Spleen (tissue), 11 donors: ENCODE measurements around the gene METAP2. TPM values are rescaled to one million over a fixed set of nuclear protein-coding genes. Genes with fewer than 3 reads are reported as not detected.

Experiments
- DNase-seq: peaks from one replicate; pipeline ENCODE4 v3.0.0-alpha.2; 2020
- H3K27ac ChIP-seq, 8 donors: fragments of 200-600 bp; sonication (generic) in 7 of 8; 1 replicate in 4 of 8; 2 replicates in 4 of 8; pipeline versions ENCODE4 v1.5.0 to v1.8.0; 2016 to 2021; ENCODE audit warnings: inconsistent platforms in 4 of 8, mild to moderate bottlenecking in 4 of 8, moderate library complexity in 1 of 8
- H3K27me3 ChIP-seq, 7 donors: fragments of 200-600 bp; sonication (generic) in 6 of 7; replicated peaks in 1 of 7; 1 replicate in 4 of 7; 2 replicates in 3 of 7; pipeline versions ENCODE4 v1.5.0 to v1.8.0; 2016 to 2021; ENCODE audit warnings: inconsistent platforms in 3 of 7, mild to moderate bottlenecking in 1 of 7
- H3K36me3 ChIP-seq, 6 donors: fragments of 200-600 bp; sonication (generic) in 5 of 6; 1 replicate in 4 of 6; 2 replicates in 2 of 6; pipeline versions ENCODE4 v1.5.0 to v1.8.0; 2016 to 2021; ENCODE audit warnings: inconsistent platforms in 2 of 6
- H3K4me1 ChIP-seq, 6 donors: fragments of 200-600 bp; sonication (generic) in 5 of 6; 1 replicate in 3 of 6; 2 replicates in 3 of 6; pipeline versions ENCODE4 v1.5.0 to v1.8.0; 2016 to 2021; ENCODE audit warnings: inconsistent platforms in 3 of 6
- H3K4me3 ChIP-seq, 8 donors: fragments of 200-600 bp; sonication (generic) in 7 of 8; 1 replicate in 4 of 8; 2 replicates in 4 of 8; pipeline versions ENCODE4 v1.5.0 to v1.8.0; 2016 to 2021; ENCODE audit warnings: inconsistent platforms in 4 of 8, mild to moderate bottlenecking in 4 of 8, moderate library complexity in 2 of 8
- H3K9me3 ChIP-seq, 8 donors: fragments of 200-600 bp; sonication (generic) in 7 of 8; 1 replicate in 4 of 8; 2 replicates in 4 of 8; pipeline versions ENCODE4 v1.5.0 to v1.8.0; 2016 to 2021; ENCODE audit warnings: inconsistent platforms in 4 of 8
- CTCF ChIP-seq, 11 experiments: fragments of 200-600 bp in 7 of 11; fragments of 450-650 bp in 4 of 11; sonication (generic) in 4 of 11; IDR thresholded peaks in 8 of 11; conservative IDR thresholded peaks in 3 of 11; 1 replicate in 7 of 11; 2 replicates in 4 of 11; pipeline versions ENCODE4 v1.4.0 to v1.8.0; 2016 to 2021; ENCODE audit warnings: antibody characterized with exemption in 11 of 11, inconsistent platforms in 4 of 11, mild to moderate bottlenecking in 1 of 11
- POLR2A ChIP-seq, 3 donors: fragments of 450-650 bp; IDR thresholded peaks; one replicate each; pipeline ENCODE4 v1.5.1; 2017; ENCODE audit warnings: antibody characterized with exemption in 3 of 3, mild to moderate bottlenecking in 1 of 3
- POLR2AphosphoS5 ChIP-seq, 3 donors: sonication (generic); formaldehyde crosslinking; IDR thresholded peaks; one replicate each; pipeline ENCODE4 v1.5.1; 2017; ENCODE audit warnings: antibody characterized with exemption in 3 of 3
- WGBS, 5 donors: extraction: QIAGEN DNeasy Blood & Tissue Kit in 3 of 5; methylation state at CpG; one replicate each; pipeline versions ENCODE4 v1.1.5 to v1.1.7; 2013 to 2018; 5-methylcytosine and 5-hydroxymethylcytosine counted together
- intact Hi-C: fragments of 100-400 bp; cut with DNase I; formaldehyde crosslinking; loops from one replicate; pipeline ENCODE4 v1.15.0; 2023; ENCODE audit warnings: low total_unique reads
- polyA plus RNA-seq, 3 donors: library from polyadenylated mRNA; stranded (reverse); fragments of 200-250 nt; gene quantifications; one replicate each; pipeline ENCODE4 v1.2.1, GENCODE V29; 2013
- total RNA-seq, 7 donors: library from RNA; depleted of rRNA in 3 of 7; stranded (reverse); fragments of >200 nt in 3 of 7; fragmentation: NEBNext Ultra II Directional in 4 of 7; extraction: Animal tissue kit (Norgen Biotek cat#: 25700) in 4 of 7; gene quantifications; one replicate each; pipeline versions ENCODE4 v1.1.0 to v1.2.1, GENCODE V29; 2016 to 2021
- donor health status: healthy with polysubstance abuse.
- donor health status: DM: no; HTN: no; CAD: no; lungs with moderate emphysema.
- donor health status: DM: no; HTN: no; CAD: no.
- donor health status: Bipolar disorder and iron deficiency.
- donor health status: healthy.
- donor health status: DM: no; HTN: no; CAD: no.
- donor health status: DM: yes; HTN: yes; CAD: no.

The METAP2 gene
- total and polyA plus RNA-seq, 10 donors, result 29.8 to 69.2 (median 45.7) TPM

- Histone ChIP-seq H3K36me3 (no peaks in the 10 kb centered on the region), H3K4me1 (peaks cover 0 to 6% (median 0%) of the 10 kb centered on the region in 6 donors), H3K27ac (no peak overlapping the region), H3K4me3 (no peak overlapping the region), H3K9me3 (no peaks in the 10 kb centered on the region), H3K27me3 (no peaks in the 10 kb centered on the region)
- 73 to 89% (median 80%) methylated on average over 4 of the region's 4 CpGs for WGBS, 5 donors
- no peak for TF ChIP-seq CTCF (IDR thresholded peaks at IDR 0.05 in 8 of 11, conservative IDR thresholded peaks at IDR 0.05 in 3 of 11)
- TF ChIP-seq POLR2A (IDR thresholded peaks at IDR 0.05), result no peak
- no peak for TF ChIP-seq POLR2AphosphoS5 (IDR thresholded peaks at IDR 0.05)
- no peak for DNase-seq
- intact Hi-C loops, result loop anchor here (5.0 kb wide), 1 partner anchor 417 kb away; no protein-coding TSS in a partner anchor
Observed at GRCh38 chr12:95533985-95534384, 60.0 kb downstream of the METAP2 start.

GRCh38 chr12:95538006-95538405 lies 64.1 kb downstream of the METAP2 start:
- no peak for DNase-seq
- Histone ChIP-seq H3K9me3 (no peaks in the 10 kb centered on the region), H3K4me3 (no peak overlapping the region), H3K4me1 (peaks cover 0 to 6% (median 0%) of the 10 kb centered on the region in 6 donors), H3K27me3 (no peaks in the 10 kb centered on the region), H3K27ac (no peak overlapping the region), H3K36me3 (no peaks in the 10 kb centered on the region)
- TF ChIP-seq POLR2AphosphoS5 (IDR thresholded peaks at IDR 0.05) (no peak), POLR2A (IDR thresholded peaks at IDR 0.05) (no peak), CTCF (IDR thresholded peaks at IDR 0.05 in 8 of 11, conservative IDR thresholded peaks at IDR 0.05 in 3 of 11) (no peak)
- 77 to 88% (median 81%) methylated on average over 4 of the region's 4 CpGs for WGBS, 5 donors
- intact Hi-C loops, result no loop called here

GRCh38 chr12:95538656-95539055 lies 64.7 kb downstream of the METAP2 start:
- peaks cover 0 to 6% (median 0%) of the 10 kb centered on the region in 6 donors for H3K4me1 ChIP-seq
- intact Hi-C loops, result no loop called here
- 73 to 85% (median 76%) methylated on average over 5 of the region's 5 CpGs for WGBS, 5 donors
- no peak overlapping the region for H3K4me3 ChIP-seq
- no peak for DNase-seq
- TF ChIP-seq POLR2AphosphoS5 (IDR thresholded peaks at IDR 0.05) (no peak), POLR2A (IDR thresholded peaks at IDR 0.05) (no peak), CTCF (IDR thresholded peaks at IDR 0.05 in 8 of 11, conservative IDR thresholded peaks at IDR 0.05 in 3 of 11) (no peak)
- no peaks in the 10 kb centered on the region for H3K27me3 ChIP-seq
- no peaks in the 10 kb centered on the region for H3K36me3 ChIP-seq
- no peak overlapping the region for H3K27ac ChIP-seq
- H3K9me3 ChIP-seq, result no peaks in the 10 kb centered on the region

- Histone ChIP-seq H3K9me3 (no peaks in the 10 kb centered on the region), H3K4me1 (no peaks in the 10 kb centered on the region), H3K27ac (no peak overlapping the region), H3K27me3 (peaks cover 0 to 6% (median 0%) of the 10 kb centered on the region in 7 donors), H3K4me3 (no peak overlapping the region), H3K36me3 (no peaks in the 10 kb centered on the region)
- 85 to 89% (median 87%) methylated on average over 7 of the region's 7 CpGs for WGBS, 5 donors
- intact Hi-C loops, result no loop called here
- DNase-seq, result no peak
- TF ChIP-seq POLR2A (IDR thresholded peaks at IDR 0.05) (no peak), POLR2AphosphoS5 (IDR thresholded peaks at IDR 0.05) (no peak), CTCF (IDR thresholded peaks at IDR 0.05 in 8 of 11, conservative IDR thresholded peaks at IDR 0.05 in 3 of 11) (no peak)
Observed at GRCh38 chr12:95541436-95541835, 67.5 kb downstream of the METAP2 start.
